DND-41 (cell line): ENCODE results near the gene CDCA8.

Source experiments
- CTCF ChIP-seq: IDR thresholded peaks from 2 replicates; pipeline ENCODE4 v1.5.1; 2012; ENCODE audit warnings: borderline replicate concordance, low read length, moderate library complexity, mild to moderate bottlenecking; ENCODE audit not compliant: poor library complexity, severe bottlenecking; ENCODE audit errors: extremely low read depth
- EZH2 ChIP-seq: IDR thresholded peaks from 3 replicates; pipeline ENCODE4 v1.6.1; 2012; ENCODE audit warnings: borderline replicate concordance, low read depth, mild to moderate bottlenecking, moderate library complexity, low read length, inconsistent platforms; ENCODE audit not compliant: severe bottlenecking

- TF ChIP-seq CTCF, result no peak
- no peak for TF ChIP-seq EZH2
Observed at GRCh38 chr1:37752213-37752582, 59.9 kb downstream of the CDCA8 start.
